SW 1271 (cell line): Measurements from ENCODE around the gene MRPS2.
"Not testable (repeated sequence)": the region's sequence is repeated elsewhere in the genome, so short reads cannot be mapped to it uniquely, and the experiment has no call there.

Source experiments
- DNase-seq, 2 experiments: peaks; one replicate each; lab custom pipeline; 2025; lab: John Stamatoyannopoulos, UW

Gene MRPS2

DNA sequence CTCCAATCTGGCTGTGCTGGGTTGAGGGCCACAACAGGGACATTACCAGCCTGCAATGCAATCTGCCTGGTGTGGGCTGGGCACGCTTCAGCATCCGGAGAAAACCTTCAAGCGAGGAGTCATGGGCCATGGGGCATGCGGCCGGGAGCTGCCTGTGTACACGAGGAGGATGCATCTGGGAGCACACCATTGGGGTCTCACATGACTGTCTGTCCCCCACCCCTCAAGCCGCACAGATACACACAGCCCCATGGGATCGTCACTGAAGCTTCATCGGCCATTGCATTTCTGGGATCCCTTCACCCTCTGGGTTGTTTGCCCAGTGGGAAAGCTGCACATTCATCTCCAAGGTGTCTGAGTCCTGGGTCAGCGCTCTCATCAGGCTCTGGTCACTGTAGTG, 30.6 kb downstream of the MRPS2 start:
- DNase-seq: no peak

- peak in 1 of 2 experiments; percentile 27 for DNase-seq
Observed at GRCh38 chr9:135533113-135533512, 32.6 kb downstream of the MRPS2 start.

DNA sequence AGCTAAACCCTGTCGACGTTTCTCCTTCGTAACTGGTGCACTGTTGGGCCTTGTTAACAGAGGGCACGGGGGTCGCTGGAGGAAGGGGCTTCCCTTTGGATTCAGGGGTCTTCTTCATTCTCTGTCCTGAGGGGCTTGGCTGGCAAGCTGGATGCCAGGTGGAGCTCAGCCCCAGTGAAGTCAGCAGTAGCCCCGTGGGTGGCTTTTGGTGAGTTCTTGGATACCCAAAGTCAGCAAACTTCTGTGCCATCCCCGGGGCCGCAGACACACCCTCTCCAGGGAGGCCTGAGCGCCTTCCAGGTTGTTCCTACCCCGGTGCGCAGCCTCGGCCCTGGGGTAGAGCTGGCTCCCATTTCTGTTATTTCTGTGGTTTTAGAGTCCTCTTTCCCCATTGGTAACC, 33.2 kb downstream of the MRPS2 start:
- no peak for DNase-seq

DNA sequence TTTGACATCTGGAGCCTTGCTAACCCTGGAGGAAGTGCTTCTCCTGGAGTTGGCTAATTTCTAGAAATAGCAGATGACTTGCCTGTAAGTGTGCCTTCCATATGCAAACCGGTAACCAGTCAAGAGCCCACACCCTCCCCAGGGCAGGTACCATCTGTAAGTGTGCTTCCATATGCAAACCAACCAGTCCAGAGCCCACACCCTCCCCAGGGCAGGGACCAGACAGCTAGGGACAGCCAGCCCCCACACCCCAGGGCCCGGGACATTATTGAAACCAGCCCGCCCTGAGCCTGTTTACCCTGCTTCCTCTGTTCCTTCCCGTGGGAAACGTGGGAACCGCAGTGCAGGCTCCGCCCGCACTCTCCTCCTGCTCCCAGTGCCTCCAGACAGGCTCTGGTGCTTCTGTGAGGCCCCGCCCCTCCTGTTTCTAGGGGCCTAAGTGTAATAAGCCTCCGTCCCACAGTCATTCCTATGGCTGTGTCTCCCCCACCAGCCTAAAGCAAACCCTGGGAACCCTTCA, 33.8 kb downstream of the MRPS2 start:
- not testable (repeated sequence) for DNase-seq

- DNase-seq: not testable (repeated sequence)
Observed at GRCh38 chr9:135534826-135535225, 34.3 kb downstream of the MRPS2 start.

GRCh38 chr9:135535631-135536030, 35.1 kb downstream of the MRPS2 start:
- not testable (repeated sequence) for DNase-seq

DNA sequence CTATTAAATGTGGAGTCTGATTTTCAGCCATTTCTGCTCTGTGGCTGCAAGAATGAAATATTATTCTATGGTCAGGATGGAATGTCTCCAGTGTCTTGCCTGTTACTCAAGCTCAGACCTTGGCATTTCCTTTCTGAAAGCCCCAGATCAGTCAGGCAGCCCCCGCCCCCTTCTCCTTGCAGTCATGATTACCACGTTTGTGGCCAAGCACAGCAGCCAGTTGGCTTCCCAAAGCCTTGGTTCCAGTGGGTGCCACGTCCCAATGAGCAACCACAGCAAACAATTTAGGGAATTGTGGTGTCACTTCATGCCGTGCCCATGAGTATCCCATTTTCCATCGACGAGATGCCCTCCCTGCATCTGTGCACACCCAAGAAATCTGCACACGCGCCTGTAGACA, 35.7 kb downstream of the MRPS2 start:
- no peak for DNase-seq

DNA sequence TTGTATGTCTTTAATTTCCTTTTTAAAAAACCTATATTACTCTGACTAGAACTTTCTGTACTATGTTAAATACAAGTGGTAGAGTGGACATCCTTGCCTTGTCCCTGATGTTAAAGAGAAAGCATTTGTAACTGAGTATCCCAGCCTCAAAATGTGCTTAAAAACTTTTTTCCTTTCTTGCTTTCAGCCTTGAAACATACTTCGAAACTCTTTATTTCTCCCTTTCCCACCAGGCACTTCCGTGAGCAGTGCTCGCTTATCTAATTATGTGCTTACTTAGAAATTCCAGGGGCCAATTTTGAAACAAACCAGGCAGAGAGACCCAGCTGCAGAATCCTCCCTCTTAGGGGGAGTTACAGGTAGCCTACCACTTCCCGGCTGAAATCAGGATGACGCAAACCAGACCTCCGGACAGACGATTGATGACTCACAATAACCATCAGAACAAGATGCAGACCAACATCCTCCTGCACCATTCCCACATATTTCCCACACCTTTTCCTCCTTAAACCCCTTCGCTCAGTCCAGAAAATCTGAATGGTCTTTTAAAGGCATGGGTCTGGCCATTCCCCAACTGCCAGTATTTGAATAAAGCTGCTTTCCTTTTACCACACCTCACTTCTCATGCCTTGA, 42.9 kb downstream of the MRPS2 start:
- not testable (repeated sequence) for DNase-seq

DNA sequence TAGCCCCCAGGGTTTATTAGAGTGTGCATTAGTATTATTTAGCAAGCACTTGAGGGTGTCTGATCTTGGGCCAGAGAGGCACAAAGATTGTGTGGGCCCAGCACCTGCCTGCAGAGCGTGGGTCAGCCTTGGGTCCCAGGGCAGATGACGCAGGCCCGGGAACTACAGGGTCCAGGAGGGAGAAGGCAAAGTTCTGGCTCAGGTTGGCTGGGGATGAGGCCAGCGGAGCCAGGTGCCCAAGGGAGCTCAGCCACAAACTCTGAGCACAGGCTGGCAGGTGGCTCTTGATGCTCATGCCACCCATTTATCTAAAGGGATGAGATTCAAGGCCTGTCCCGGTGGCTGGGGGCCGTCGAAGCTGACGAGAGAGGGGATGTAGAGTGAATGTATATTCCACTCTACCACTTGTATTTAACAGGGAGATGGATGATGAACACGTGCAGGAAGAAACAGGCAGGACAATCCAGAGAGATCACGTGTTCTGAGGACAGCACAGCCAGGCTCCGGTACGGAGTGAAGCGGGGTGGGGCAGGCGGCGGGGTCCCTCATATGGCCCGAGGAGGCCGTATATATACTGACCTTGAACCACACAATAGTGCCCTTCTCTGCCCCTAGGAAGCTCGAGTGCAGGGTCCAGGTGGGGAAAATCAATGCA, 44.6 kb downstream of the MRPS2 start:
- no peak for DNase-seq

DNA sequence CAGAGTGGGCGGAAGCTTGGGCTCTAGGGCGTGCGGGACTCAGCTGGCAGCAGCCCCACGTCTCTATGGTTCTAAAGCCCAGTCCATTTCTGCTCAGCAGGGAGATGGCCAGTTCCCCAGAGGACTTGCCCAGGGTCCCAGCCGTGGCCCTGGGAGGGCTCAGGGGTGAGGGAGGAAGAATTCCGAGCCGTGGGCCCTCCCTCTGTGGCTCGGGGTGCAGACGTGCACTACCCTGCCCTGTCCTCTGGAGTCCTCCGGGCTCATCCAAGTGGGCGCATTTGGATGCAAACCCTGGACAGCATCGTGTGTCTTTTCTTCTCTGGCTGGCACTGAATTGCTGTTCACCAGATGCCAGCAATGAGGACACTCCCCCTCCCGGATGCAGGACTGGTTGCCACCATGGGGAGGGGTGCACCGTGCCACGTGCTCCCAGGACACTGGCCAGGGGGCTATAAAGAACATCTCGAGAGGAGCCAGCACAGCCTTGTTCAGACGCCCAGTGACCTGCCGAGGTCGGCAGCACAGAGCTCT, 45.2 kb downstream of the MRPS2 start, which contains the start of gene OBP2A:
Gene OBP2A (plus strand): TSS at position 481 of the 531 bp plus-strand sequence. CDS start 55 bp downstream, outside the sequence.
- not testable (repeated sequence) for DNase-seq

- not testable (repeated sequence) for DNase-seq
Observed at GRCh38 chr9:135546792-135547617, 46.5 kb downstream of the MRPS2 start.

DNA sequence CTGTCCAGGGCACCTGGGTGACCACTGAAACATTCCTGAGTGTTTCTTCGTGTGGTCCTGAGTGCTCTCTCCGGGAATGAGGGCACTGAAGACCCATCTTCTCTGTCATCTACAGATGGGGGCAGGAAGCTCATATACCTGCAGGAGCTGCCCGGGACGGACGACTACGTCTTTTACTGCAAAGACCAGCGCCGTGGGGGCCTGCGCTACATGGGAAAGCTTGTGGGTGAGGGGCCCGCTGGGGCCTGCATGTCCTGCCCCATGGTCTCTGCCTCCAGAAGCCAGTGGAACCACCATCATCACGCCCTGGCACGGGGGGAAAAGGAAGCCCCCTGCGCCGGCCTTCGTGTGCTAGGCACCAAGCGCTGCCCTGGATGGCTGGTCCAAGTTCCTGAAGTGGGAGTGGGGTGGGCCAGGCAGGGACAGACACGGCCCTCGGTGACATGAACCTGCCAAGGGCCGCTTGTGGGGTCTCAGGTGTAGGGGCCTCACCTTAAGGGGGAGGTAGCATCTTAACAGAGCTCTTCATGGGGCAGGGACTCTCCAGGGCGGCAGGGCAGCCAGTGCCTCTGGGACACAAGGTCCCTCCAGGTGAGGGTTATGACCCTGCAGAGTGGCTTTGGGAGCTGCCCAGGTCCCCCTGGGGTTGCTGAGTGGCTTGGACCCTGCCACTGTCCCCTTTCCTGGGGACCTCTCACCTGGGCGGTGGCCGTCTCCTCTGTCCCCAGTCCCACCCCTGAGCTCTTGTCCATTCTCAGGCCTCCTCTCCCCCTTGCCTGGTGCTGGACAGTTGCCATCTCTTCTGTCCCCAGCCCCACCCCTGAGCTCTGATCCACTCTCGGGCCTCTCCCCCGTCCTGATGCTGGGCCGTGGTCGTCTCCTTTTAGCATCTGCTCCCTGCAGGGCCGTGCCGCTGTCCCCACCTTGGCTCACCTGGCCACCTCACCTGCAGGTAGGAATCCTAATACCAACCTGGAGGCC, 47.6 kb downstream of the MRPS2 start:
- no peak for DNase-seq

DNA sequence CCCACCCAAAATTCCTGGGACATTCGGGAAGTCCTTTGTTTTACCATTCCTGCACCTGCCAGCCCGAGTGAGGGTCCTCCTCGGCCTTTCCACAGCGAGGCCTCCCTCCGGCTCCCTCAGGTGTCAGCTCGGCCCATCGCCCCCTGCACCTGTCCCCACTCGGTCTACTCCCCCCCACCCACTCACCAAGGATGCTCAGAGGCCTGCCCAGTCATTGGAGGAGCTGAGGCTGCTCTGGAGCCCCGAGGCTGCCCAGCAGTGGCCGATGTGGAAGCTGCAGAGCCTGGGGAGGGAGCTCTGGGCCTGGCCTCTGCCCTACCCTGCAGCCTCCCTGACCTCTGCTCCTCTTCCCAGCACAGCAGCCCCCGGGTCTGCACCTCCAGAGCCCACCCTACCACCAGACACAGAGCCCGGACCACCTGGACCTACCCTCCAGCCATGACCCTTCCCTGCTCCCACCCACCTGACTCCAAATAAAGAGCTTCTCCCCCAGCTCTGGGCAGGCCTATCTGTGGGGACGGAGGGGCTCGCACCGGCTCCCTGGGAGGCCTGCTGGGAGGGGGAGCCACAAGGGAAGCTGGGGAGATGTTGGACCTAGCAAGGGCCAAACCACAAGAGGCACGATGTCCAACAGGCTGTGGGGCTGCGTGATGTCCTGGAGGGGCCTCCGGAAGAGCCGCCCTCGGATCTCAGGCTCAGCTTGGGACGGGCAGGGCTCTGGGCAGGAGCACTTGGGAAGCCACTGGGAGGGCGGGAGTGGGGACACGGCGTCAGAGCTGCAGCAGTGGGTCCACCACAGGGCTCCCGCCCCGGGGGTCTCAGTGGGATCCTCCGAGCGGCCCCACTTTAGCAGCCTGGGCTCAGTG, 49.2 kb downstream of the MRPS2 start:
- DNase-seq: not testable (repeated sequence)

- DNase-seq: no peak
Observed at GRCh38 chr9:135550344-135550918, 49.9 kb downstream of the MRPS2 start.

- DNase-seq: no peak
Observed at GRCh38 chr9:135551031-135551430, 50.5 kb downstream of the MRPS2 start.

DNA sequence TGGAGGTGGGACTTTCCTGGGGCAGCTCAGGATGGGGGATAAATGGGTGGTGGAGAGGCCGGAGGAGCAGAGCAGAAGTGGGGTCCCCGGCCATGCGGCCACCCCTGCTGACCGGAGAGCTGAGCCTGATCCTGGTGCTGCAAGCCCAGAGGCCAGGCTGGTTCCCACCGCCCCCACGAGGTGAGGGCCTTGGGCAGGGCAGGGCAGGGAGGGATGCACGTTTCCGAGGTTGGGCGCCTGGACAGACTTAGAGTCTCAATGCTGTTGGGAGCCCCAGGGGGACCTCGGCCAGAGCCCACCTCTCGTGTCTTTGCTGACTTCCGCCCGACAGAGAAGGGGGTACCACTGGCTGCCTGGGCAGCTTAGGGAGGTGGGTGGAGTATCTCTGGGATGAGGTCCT, 51.0 kb downstream of the MRPS2 start:
- DNase-seq: no peak

- DNase-seq: no peak
Observed at GRCh38 chr9:135552021-135552697, 51.7 kb downstream of the MRPS2 start.

DNA sequence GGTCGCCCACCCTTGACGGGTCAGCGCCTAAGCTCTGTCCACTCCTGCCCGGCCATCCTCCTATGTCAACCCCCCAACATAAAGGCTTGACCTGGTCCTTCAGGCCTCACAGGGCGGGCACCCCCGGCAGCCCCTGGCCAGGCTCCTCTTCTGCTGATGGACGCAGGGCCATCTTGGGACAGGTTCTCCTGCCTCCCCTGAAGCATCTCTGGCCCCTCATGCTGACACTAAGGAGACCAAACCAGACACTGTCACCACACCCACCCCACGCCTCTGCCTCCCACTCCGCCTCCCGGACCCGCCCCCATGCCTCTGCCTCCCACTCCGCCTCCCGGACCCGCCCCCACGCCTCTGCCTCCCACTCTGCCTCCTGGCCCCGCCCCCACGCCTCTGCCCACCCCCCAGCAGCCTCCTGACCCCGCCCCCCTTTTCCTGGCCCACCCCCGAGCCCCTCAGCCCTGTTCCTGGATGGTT, 52.3 kb downstream of the MRPS2 start:
- DNase-seq: no peak
